IPS-NIHi7 (cell line): ENCODE results near the gene IGFALS.

Experiments
- DNase-seq: peaks from one replicate; pipeline ENCODE4 v3.0.0; 2012; ENCODE audit warnings: mixed read lengths; ENCODE audit errors: extremely low spot score

Gene IGFALS

GRCh38 chr16:1790261-1790610, 3.3 kb downstream of the IGFALS start:
- no peak for DNase-seq

GRCh38 chr16:1789643-1790045, 3.9 kb downstream of the IGFALS start:
- DNase-seq, result no peak

GRCh38 chr16:1788708-1789100, 4.8 kb downstream of the IGFALS start:
- DNase-seq, result no peak

- DNase-seq, result no peak
These were observed 5.3 kb downstream of the IGFALS start for GRCh38 chr16:1788095-1788707.

GRCh38 chr16:1787322-1788094, 6.0 kb downstream of the IGFALS start:
- no peak for DNase-seq

GRCh38 chr16:1787056-1787321, 6.5 kb downstream of the IGFALS start:
- no peak for DNase-seq

- no peak for DNase-seq
These were observed 7.1 kb downstream of the IGFALS start for GRCh38 chr16:1786242-1787055.

GRCh38 chr16:1785846-1786170, 7.7 kb downstream of the IGFALS start:
- no peak for DNase-seq

GRCh38 chr16:1784977-1785845, 8.3 kb downstream of the IGFALS start:
- no peak for DNase-seq

- DNase-seq, result peak; percentile 100
These were observed 10.9 kb downstream of the IGFALS start, which contains the start of the genes NUBP2 and SPSB3 for GRCh38 chr16:1782408-1783264. Gene NUBP2 (plus strand): TSS chr16:1782960. CDS start chr16:1783021, 61 bp downstream. Gene SPSB3 (minus strand): TSS chr16:1782571. CDS start chr16:1781483, 1,088 bp downstream.

GRCh38 chr16:1781758-1782407, 11.6 kb downstream of the IGFALS start:
- DNase-seq, result no peak

- DNase-seq, result no peak
These were observed 12.3 kb downstream of the IGFALS start for GRCh38 chr16:1781254-1781653.

GRCh38 chr16:1780677-1781072, 12.8 kb downstream of the IGFALS start:
- no peak for DNase-seq

- no peak for DNase-seq
These were observed 13.5 kb downstream of the IGFALS start for GRCh38 chr16:1779741-1780676.

- DNase-seq, result no peak
These were observed 14.2 kb downstream of the IGFALS start for GRCh38 chr16:1779234-1779701.

GRCh38 chr16:1778200-1779179, 15.0 kb downstream of the IGFALS start:
- DNase-seq, result no peak

GRCh38 chr16:1777375-1778199, 15.9 kb downstream of the IGFALS start:
- DNase-seq, result no peak
